Naive B cell (primary cell): Measurements from ENCODE around the gene SLC32A1. TPM values are rescaled to one million over a fixed set of nuclear protein-coding genes. Genes with fewer than 3 reads are reported as not detected.

Source experiments
- ATAC-seq, 2 donors: fragments of 150-1000 bp; cut with Tn5 transposase; 2 replicates each; pipeline ENCODE4 v1.10.0; 2021; ENCODE audit warnings: low read depth in 2 of 2, mild to moderate bottlenecking in 2 of 2, moderate library complexity in 2 of 2
- DNase-seq: peaks from one replicate; pipeline ENCODE4 v3.0.0; 2022
- H3K27ac Mint-ChIP-seq, 6 donors: one replicate each; pipeline ENCODE4 v1.8.0; 2020 to 2022; ENCODE audit warnings: mild to moderate bottlenecking in 6 of 6, mixed read lengths in 6 of 6, moderate library complexity in 5 of 6, inconsistent platforms in 2 of 6
- H3K27me3 Mint-ChIP-seq, 3 donors: one replicate each; pipeline ENCODE4 v1.8.0; 2021 to 2022; ENCODE audit warnings: mixed read lengths in 3 of 3, mild to moderate bottlenecking in 1 of 3
- H3K36me3 Mint-ChIP-seq, 2 donors: one replicate each; pipeline ENCODE4 v1.8.0; 2020 to 2022; ENCODE audit warnings: mixed read lengths in 2 of 2, inconsistent platforms in 1 of 2, mild to moderate bottlenecking in 1 of 2
- H3K4me1 Mint-ChIP-seq, 3 donors: one replicate each; pipeline ENCODE4 v1.8.0; 2020 to 2022; ENCODE audit warnings: mixed read lengths in 3 of 3, inconsistent platforms in 1 of 3, mild to moderate bottlenecking in 1 of 3, moderate library complexity in 1 of 3
- H3K4me3 Mint-ChIP-seq, 8 donors: one replicate each; pipeline ENCODE4 v1.8.0; 2020 to 2022; ENCODE audit warnings: mild to moderate bottlenecking in 8 of 8, mixed read lengths in 8 of 8, moderate library complexity in 8 of 8, inconsistent platforms in 2 of 8
- H3K9me3 Mint-ChIP-seq, 7 donors: one replicate each; pipeline ENCODE4 v1.8.0; 2020 to 2022; ENCODE audit warnings: mixed read lengths in 7 of 7, mild to moderate bottlenecking in 5 of 7, inconsistent platforms in 2 of 7, moderate library complexity in 1 of 7
- polyA plus RNA-seq, 6 donors: library from polyadenylated mRNA; unstranded; fragments of 300-500 nt; fragmentation: Illumina TruSeq; gene quantifications; one replicate each; pipeline ENCODE4 v1.2.3, GENCODE V29; 2021; ENCODE audit warnings: low read depth in 6 of 6

SLC32A1 gene
- polyA plus RNA-seq, 6 donors from 2014 or later = not detected

GRCh38 chr20:38764567-38765318 is 40.5 kb downstream of the SLC32A1 start:
- H3K27me3 Mint-ChIP-seq = no peaks in the 10 kb centered on the region
- DNase-seq = no peak
- peak overlapping the region in 1 of 6 donors; percentile 15 for H3K27ac Mint-ChIP-seq
- H3K4me1 Mint-ChIP-seq = peaks cover 0 to 11% (median 5%) of the 10 kb centered on the region in 3 donors
- no peaks in the 10 kb centered on the region for H3K9me3 Mint-ChIP-seq
- H3K36me3 Mint-ChIP-seq = peaks cover 33 to 69% of the 10 kb centered on the region in 2 donors
- H3K4me3 Mint-ChIP-seq = no peak overlapping the region
- no peak for ATAC-seq

DNA sequence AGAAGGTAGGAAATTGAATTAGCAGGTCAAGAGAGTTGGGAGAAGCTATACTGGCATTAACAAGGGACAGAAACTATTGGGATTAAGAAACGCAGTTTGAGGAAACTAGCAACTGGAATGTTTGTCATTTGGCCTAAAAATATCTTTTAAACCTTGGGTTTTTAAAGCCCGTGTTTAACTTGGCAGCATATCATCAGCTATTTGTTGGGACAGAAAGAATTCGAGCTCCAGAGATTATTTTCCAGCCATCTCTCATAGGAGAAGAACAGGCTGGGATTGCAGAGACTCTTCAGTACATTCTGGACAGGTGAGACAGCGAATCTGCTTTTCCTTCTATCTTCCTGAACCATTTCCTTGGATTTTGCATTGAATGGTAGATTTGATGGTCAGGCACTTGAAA is 41.8 kb downstream of the SLC32A1 start:
- no peak for ATAC-seq
- Mint-ChIP-seq H3K27ac (no peak overlapping the region), H3K9me3 (no peaks in the 10 kb centered on the region), H3K27me3 (no peaks in the 10 kb centered on the region), H3K4me3 (no peak overlapping the region), H3K4me1 (peaks cover 0 to 11% (median 5%) of the 10 kb centered on the region in 3 donors), H3K36me3 (peaks cover 23 to 61% of the 10 kb centered on the region in 2 donors)
- DNase-seq = no peak

DNA sequence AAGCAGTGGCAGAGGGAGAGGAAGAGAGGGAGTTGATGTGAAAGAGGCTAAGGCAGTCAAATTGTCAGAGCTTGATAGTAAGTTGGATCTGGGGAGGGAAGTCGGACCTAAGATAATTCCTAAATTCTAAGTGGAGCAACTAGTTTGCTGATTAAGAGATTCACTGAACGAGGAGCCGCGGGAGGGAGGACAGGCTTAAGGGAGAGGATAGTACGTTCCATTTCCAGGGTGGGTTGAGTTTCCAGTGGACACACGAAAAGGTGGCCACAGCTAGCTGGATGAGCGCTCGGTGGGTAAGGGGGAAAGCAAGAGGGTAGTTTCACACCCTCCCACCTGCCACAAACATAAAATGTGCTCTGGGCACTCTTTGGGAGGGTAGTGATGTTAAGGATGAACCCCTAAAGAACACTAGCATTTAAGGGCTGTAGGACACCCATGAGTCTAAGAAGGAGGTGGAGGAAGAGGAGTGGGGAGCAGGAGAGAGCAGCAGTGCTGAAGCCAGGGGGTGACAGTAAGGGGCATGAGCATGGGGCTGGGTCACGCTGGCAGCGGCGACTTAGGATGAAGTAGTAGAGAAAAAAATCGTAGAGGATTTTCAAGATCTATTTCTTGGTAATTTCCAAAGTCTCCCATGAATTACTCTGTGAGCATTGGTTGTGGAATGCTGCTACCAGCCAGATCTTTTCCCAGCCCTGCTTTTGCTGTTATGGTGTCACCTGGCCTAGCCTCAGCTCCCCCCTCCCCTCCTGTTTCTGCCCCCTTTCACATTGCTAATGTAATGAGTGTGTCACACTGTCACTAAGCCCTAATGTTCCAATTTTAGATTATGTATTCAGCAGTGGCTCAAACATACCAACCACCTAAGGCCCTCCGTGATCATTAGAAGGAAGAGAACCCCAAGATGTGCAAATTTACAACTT is 45.4 kb downstream of the SLC32A1 start:
- Mint-ChIP-seq H3K36me3 (peaks cover 45 to 54% of the 10 kb centered on the region in 2 donors), H3K4me1 (peaks cover 0 to 7% (median 5%) of the 10 kb centered on the region in 3 donors), H3K9me3 (peaks cover 4 to 15% (median 7%) of the 10 kb centered on the region in 7 donors), H3K27me3 (no peaks in the 10 kb centered on the region), H3K4me3 (peak overlapping the region in 1 of 8 donors; percentile 26), H3K27ac (peak overlapping the region in 3 of 6 donors; percentile 12 to 62 (median 32))
- ATAC-seq (no peak), DNase-seq (no peak)

- Mint-ChIP-seq H3K27ac (no peak overlapping the region), H3K4me3 (no peak overlapping the region), H3K9me3 (peaks cover 4 to 15% (median 7%) of the 10 kb centered on the region in 7 donors), H3K36me3 (peaks cover 48 to 53% of the 10 kb centered on the region in 2 donors), H3K27me3 (no peaks in the 10 kb centered on the region), H3K4me1 (peaks cover 0 to 7% (median 5%) of the 10 kb centered on the region in 3 donors)
- DNase-seq (no peak), ATAC-seq (no peak)
These were observed 46.3 kb downstream of the SLC32A1 start for GRCh38 chr20:38770546-38770945.

- Mint-ChIP-seq H3K27me3 (no peaks in the 10 kb centered on the region), H3K4me1 (peaks cover 0 to 7% (median 5%) of the 10 kb centered on the region in 3 donors), H3K9me3 (peaks cover 4 to 15% (median 7%) of the 10 kb centered on the region in 7 donors), H3K4me3 (no peak overlapping the region), H3K27ac (no peak overlapping the region), H3K36me3 (peaks cover 45 to 49% of the 10 kb centered on the region in 2 donors)
- ATAC-seq = no peak
- no peak for DNase-seq
These were observed 46.7 kb downstream of the SLC32A1 start for GRCh38 chr20:38770970-38771369.

GRCh38 chr20:38771621-38772020 is 47.3 kb downstream of the SLC32A1 start:
- no peak overlapping the region for H3K4me3 Mint-ChIP-seq
- H3K4me1 Mint-ChIP-seq = peaks cover 0 to 7% (median 5%) of the 10 kb centered on the region in 3 donors
- no peak for DNase-seq
- H3K27me3 Mint-ChIP-seq = no peaks in the 10 kb centered on the region
- no peak for ATAC-seq
- H3K36me3 Mint-ChIP-seq = peaks cover 43 to 44% of the 10 kb centered on the region in 2 donors
- H3K27ac Mint-ChIP-seq = no peak overlapping the region
- peaks cover 4 to 15% (median 7%) of the 10 kb centered on the region in 7 donors for H3K9me3 Mint-ChIP-seq

DNA sequence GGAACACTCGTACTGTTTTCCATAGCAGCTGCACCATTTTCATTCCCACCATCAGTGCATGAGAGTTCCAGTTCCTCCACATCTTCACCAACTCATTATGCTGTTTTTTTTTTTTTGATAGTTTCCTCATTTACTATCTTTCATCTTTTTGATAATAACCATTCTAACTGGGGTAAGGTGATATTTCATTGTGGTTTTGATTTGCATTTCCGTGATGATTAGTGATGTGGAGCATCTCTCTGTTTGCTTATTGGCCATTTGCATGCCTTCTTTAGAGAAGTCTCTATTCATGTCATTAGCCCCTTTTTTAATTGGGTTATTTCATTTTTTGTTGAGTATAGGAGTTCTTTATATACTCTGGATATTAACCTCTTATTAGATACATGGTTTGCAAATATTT is 49.9 kb downstream of the SLC32A1 start:
- H3K27ac Mint-ChIP-seq = no peak overlapping the region
- H3K9me3 Mint-ChIP-seq = peaks cover 4 to 15% (median 7%) of the 10 kb centered on the region in 7 donors
- no peak for ATAC-seq
- H3K4me1 Mint-ChIP-seq = peaks cover 0 to 7% (median 4%) of the 10 kb centered on the region in 3 donors
- DNase-seq = no peak
- no peaks in the 10 kb centered on the region for H3K27me3 Mint-ChIP-seq
- peaks cover 30 to 39% of the 10 kb centered on the region in 2 donors for H3K36me3 Mint-ChIP-seq
- H3K4me3 Mint-ChIP-seq = no peak overlapping the region

GRCh38 chr20:38776363-38776762 is 52.1 kb downstream of the SLC32A1 start:
- H3K4me3 Mint-ChIP-seq = no peak overlapping the region
- ATAC-seq (no peak), DNase-seq (no peak)
- peaks cover 4 to 15% (median 7%) of the 10 kb centered on the region in 7 donors for H3K9me3 Mint-ChIP-seq
- peaks cover 21 to 37% of the 10 kb centered on the region in 2 donors for H3K36me3 Mint-ChIP-seq
- H3K27me3 Mint-ChIP-seq = no peaks in the 10 kb centered on the region
- no peak overlapping the region for H3K27ac Mint-ChIP-seq
- H3K4me1 Mint-ChIP-seq = peaks cover 0 to 7% (median 0%) of the 10 kb centered on the region in 3 donors

Other genes with a start within 250 kb of the SLC32A1 start
- not detected for gene ADIG, start 143.3 kb upstream of the SLC32A1 start, polyA plus RNA-seq
- not detected for gene ARHGAP40, start 122.7 kb upstream of the SLC32A1 start, polyA plus RNA-seq
- gene ACTR5, start 24.0 kb downstream of the SLC32A1 start, polyA plus RNA-seq = 1 to 10 TPM; 3.5 to 9.6 (median 7.7) TPM
- 10 to 100 TPM; 22.1 to 54.6 (median 38.4) TPM for gene PPP1R16B, start 81.2 kb downstream of the SLC32A1 start, polyA plus RNA-seq
- gene FAM83D, start 201.9 kb downstream of the SLC32A1 start, polyA plus RNA-seq = under 1 TPM in 5 of 6 donors, not detected in 1; 0.12 to 0.56 (median 0.26) TPM
- 1 to 10 TPM; 2.2 to 7.4 (median 4.7) TPM for gene DHX35, start 237.9 kb downstream of the SLC32A1 start, polyA plus RNA-seq